Tibial nerve (tissue), 3 donors: Measurements from ENCODE around the gene INTS11.

Source experiments
- CTCF ChIP-seq, 5 experiments: fragments of 200-600 bp in 3 of 5; fragments of 450-650 bp in 2 of 5; sonication (generic) in 3 of 5; IDR thresholded peaks; one replicate each; pipeline ENCODE4 v1.5.1; 2016 to 2019; ENCODE audit warnings: antibody characterized with exemption in 5 of 5, mild to moderate bottlenecking in 3 of 5, moderate library complexity in 2 of 5
- POLR2A ChIP-seq, 2 donors: fragments of 450-650 bp; IDR thresholded peaks; one replicate each; pipeline ENCODE4 v1.6.1; 2017; ENCODE audit warnings: antibody characterized with exemption in 2 of 2, mild to moderate bottlenecking in 2 of 2, moderate library complexity in 2 of 2

- TF ChIP-seq CTCF (IDR thresholded peaks at IDR 0.05) (no peak), POLR2A (IDR thresholded peaks at IDR 0.05) (no peak)
These were observed 36.9 kb upstream of the INTS11 start for GRCh38 chr1:1361233-1361981.
